ENCODE data around the gene LSAMP. TPM values are rescaled to one million over a fixed set of nuclear protein-coding genes. Genes with fewer than 3 reads are reported as not detected.

Gene LSAMP
- total RNA-seq, 1 donor from 2014 or later, result 3.9 TPM

DNA sequence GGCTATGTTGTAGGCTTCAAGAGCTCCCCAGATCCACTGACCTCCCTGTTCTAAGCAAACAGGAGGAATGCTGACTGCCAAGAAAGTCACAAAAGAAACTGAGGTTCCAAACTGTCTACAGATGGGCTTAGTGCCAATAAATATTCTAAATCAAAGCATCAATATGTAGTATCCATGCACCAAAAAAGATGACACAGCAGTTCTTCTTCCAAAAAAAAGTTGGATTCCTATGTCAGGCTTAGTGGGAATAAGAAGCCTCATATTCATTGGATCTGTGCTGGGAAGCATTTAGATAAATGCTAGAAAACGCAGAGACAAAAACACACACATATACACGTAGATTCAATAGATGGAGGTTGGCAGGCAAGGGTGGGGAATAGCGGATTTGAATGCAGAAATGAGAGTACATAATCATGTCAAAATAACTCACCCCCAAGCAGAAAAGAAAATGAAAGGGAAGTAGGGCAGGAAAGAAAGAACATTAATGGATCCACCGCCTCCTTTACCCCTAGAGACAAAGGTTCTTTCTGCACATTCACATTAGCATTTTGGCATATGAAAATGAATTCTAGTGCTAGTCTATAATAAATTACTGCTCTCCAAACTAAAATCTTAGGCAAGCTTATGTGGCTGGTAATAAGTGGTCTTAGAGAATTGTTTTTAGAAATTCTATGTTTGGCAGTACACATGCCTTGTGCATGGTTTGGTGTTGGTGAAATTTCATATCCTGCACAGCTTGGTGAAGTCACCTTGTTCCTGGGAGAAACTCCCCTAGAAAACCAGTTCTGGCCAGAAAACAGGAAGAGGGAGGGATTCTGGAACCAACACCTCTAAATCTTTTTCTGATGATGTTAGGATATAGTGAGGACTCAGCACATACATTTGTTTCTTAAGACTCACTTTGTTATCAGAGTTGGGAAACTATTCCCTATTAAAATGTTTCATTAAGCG lies 283.4 kb downstream of the LSAMP start:
- Histone ChIP-seq H3K4me1 (no peaks in the 10 kb centered on the region), H3K27me3 (no peaks in the 10 kb centered on the region), H3K9me3 (no peaks in the 10 kb centered on the region), H3K36me3 (no peaks in the 10 kb centered on the region), H3K27ac (no peak overlapping the region), H3K4me3 (no peak overlapping the region)
- intact Hi-C loops (cut with DNase I), result no loop called here
- no peak for DNase-seq (ENCODE audit: extremely low spot score in 2 of 2)
- TF ChIP-seq POLR2A (IDR thresholded peaks at IDR 0.05), result no peak
- TF ChIP-seq, protein P1, sequence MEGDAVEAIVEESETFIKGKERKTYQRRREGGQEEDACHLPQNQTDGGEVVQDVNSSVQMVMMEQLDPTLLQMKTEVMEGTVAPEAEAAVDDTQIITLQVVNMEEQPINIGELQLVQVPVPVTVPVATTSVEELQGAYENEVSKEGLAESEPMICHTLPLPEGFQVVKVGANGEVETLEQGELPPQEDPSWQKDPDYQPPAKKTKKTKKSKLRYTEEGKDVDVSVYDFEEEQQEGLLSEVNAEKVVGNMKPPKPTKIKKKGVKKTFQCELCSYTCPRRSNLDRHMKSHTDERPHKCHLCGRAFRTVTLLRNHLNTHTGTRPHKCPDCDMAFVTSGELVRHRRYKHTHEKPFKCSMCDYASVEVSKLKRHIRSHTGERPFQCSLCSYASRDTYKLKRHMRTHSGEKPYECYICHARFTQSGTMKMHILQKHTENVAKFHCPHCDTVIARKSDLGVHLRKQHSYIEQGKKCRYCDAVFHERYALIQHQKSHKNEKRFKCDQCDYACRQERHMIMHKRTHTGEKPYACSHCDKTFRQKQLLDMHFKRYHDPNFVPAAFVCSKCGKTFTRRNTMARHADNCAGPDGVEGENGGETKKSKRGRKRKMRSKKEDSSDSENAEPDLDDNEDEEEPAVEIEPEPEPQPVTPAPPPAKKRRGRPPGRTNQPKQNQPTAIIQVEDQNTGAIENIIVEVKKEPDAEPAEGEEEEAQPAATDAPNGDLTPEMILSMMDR (IDR thresholded peaks at IDR 0.05), result no peak
- no peak for TF ChIP-seq POLR2AphosphoS5 (IDR thresholded peaks at IDR 0.05; ENCODE audit: insufficient read depth in 1 of 2, low read depth in 1 of 2)

DNA sequence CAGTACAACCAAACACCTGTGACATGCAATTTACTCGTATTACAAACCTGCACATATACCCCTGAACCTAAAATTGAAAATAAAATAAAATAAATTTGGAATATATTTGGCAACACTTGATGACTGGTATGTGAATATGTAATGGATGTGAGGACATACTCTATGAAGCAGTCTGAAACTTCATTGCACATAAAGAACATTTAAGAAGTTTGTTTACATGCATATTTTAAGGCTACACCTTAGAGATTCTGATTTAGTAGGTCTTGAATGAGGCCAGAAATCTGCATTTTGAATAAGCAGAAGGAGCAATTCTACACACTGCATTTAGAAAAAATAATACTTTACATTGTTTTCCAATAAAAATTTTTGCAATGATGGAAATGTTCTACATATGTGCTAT lies 284.7 kb downstream of the LSAMP start:
- Histone ChIP-seq H3K27ac (no peak overlapping the region), H3K4me1 (no peaks in the 10 kb centered on the region), H3K4me3 (no peak overlapping the region), H3K9me3 (no peaks in the 10 kb centered on the region), H3K27me3 (no peaks in the 10 kb centered on the region), H3K36me3 (no peaks in the 10 kb centered on the region)
- intact Hi-C loops (cut with DNase I), result no loop called here
- TF ChIP-seq POLR2AphosphoS5 (IDR thresholded peaks at IDR 0.05; ENCODE audit: insufficient read depth in 1 of 2, low read depth in 1 of 2) (no peak), POLR2A (IDR thresholded peaks at IDR 0.05) (no peak)
- TF ChIP-seq, protein P1 (IDR thresholded peaks at IDR 0.05), result no peak
- DNase-seq (ENCODE audit: extremely low spot score in 2 of 2), result no peak

DNA sequence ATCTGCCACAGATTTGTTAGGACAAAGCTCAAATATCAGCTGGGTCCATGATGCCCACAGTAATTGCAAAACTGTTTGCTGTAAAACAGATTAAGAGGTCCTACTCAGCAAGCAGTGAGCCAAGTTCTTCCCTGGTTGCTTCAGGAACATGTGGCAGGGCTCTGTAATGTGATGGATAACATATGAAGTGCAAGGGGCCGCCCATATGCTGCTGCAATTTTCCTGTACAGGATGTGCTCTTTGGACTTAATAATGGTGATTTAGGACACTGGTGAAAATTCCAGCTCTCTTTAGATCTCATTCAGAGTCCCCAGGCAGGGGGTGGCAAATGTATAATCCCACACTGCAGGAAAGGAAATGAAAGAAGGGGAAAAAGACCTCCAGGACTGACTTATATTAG lies 289.4 kb downstream of the LSAMP start:
- intact Hi-C loops (cut with DNase I), result no loop called here
- no peak for DNase-seq (ENCODE audit: extremely low spot score in 2 of 2)
- no peaks in the 10 kb centered on the region for H3K27me3 ChIP-seq
- H3K36me3 ChIP-seq, result no peaks in the 10 kb centered on the region
- H3K4me1 ChIP-seq, result no peaks in the 10 kb centered on the region
- no peak overlapping the region for H3K4me3 ChIP-seq
- H3K27ac ChIP-seq, result no peak overlapping the region
- H3K9me3 ChIP-seq, result no peaks in the 10 kb centered on the region
- TF ChIP-seq, protein P1 (IDR thresholded peaks at IDR 0.05), result no peak
- TF ChIP-seq POLR2A (IDR thresholded peaks at IDR 0.05) (no peak), POLR2AphosphoS5 (IDR thresholded peaks at IDR 0.05; ENCODE audit: insufficient read depth in 1 of 2, low read depth in 1 of 2) (no peak)

DNA sequence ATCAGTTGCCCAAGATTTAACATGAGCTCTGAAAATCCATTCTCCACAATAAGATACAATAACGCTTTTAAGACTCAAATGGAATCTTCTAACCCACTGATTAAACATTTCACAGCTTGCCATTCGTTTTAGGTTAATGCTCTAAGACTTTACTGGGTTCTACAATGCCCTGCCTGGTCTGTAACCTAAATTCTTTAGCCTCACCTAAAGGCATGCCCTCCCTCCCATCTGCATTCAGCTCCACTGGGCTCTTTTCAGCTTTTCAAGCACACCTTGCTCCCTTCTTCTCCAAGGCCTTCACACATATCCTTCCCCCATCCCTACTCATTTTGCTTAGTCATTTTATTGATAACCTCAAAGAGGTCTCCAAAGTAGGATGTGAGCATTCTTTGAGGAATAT lies 290.9 kb downstream of the LSAMP start:
- H3K36me3 ChIP-seq, result no peaks in the 10 kb centered on the region
- DNase-seq (ENCODE audit: extremely low spot score in 2 of 2), result no peak
- no peak for TF ChIP-seq POLR2A (IDR thresholded peaks at IDR 0.05)
- TF ChIP-seq POLR2AphosphoS5 (IDR thresholded peaks at IDR 0.05; ENCODE audit: insufficient read depth in 1 of 2, low read depth in 1 of 2), result no peak
- TF ChIP-seq, protein P1 (IDR thresholded peaks at IDR 0.05), result no peak

DNA sequence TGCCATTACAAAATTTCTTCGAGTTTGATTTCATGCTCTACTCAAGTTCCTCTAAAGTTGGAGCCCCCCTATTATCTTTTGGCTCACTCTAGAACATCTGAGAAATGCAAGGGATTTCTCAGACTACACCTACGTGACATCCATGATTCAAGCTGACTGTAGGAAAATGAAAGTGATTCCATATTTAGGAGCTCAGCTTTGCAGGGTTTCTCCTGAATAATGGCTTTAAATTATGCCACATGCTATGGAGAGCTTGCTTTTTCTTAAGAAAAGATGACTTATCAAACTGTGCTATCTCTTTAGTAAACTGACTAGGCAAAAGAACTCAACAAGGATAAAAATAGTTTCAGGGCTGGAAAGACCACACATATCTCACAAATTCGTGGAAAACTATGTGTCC lies 292.1 kb downstream of the LSAMP start:
- Histone ChIP-seq H3K4me3 (no peak overlapping the region), H3K36me3 (no peaks in the 10 kb centered on the region), H3K27me3 (no peaks in the 10 kb centered on the region), H3K27ac (no peak overlapping the region), H3K4me1 (no peaks in the 10 kb centered on the region), H3K9me3 (no peaks in the 10 kb centered on the region)
- TF ChIP-seq POLR2A (IDR thresholded peaks at IDR 0.05) (no peak), POLR2AphosphoS5 (IDR thresholded peaks at IDR 0.05; ENCODE audit: insufficient read depth in 1 of 2, low read depth in 1 of 2) (no peak)
- TF ChIP-seq, protein P1 (IDR thresholded peaks at IDR 0.05), result no peak
- intact Hi-C loops (cut with DNase I), result no loop called here
- no peak for DNase-seq (ENCODE audit: extremely low spot score in 2 of 2)

More for the DNA sequence above, 290.9 kb downstream of the LSAMP start:
- Histone ChIP-seq H3K4me1 (no peaks in the 10 kb centered on the region), H3K27me3 (no peaks in the 10 kb centered on the region), H3K4me3 (no peak overlapping the region), H3K27ac (no peak overlapping the region), H3K9me3 (no peaks in the 10 kb centered on the region)
- intact Hi-C loops (cut with DNase I), result no loop called here
